Measurements from ENCODE around the gene BUD23. TPM values are rescaled to one million over a fixed set of nuclear protein-coding genes. Genes with fewer than 3 reads are reported as not detected.

Gene BUD23
- total RNA-seq, 1 experiment from 2014 or later, result 91.7 TPM

DNA sequence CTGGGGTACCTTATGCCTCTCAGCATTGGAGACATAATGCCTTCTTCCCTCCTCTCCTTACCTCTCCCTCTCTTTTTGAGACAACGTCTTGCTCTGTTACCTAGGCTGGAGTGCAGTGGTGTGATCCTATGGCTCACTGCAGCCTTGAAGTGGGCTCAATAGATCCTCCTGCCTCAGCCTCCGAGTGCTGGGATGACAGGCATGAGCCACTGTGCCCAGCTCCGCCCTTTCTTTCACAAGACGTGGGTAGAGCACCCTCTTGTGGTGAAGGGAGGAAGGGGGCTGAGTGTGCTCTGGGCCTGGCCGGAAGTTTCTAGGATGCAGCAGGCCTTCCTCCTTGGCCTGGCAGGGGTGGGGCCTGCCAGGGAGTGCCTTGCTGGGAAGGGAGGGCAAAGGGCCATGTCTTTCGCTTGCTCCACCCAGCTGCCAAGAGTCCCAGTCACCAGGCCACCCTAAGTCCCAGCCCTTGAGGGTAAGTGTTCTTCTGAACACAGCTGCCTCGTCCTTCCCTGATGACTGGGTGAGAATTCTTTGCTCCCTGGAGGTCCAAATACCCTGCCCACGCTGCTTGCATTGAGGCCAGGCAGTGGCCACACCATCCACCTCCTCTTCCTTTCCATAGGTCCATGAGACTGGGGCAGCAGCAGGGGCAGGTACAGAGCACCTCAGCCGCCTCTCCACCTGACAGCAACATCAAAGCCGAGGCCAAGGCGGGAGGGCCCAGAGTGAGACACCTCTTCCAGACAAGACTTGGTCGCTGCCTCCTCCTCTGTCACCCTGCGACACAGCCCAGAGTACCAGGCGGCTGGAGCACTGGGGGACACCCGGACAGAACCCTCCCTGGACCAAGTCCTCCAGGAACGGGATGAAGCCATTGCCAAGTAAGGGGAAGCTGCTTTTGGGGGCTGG, 51.5 kb downstream of the BUD23 start:
- peak; percentile 84 to 95 for DNase-seq

GRCh38 chr7:73735528-73735905, 52.1 kb downstream of the BUD23 start:
- H3K36me3 ChIP-seq, result no peaks in the 10 kb centered on the region; the same call in 1 of the 2 replicates
- no peak overlapping the region for H3K27ac ChIP-seq
- no peaks in the 10 kb centered on the region for H3K9me3 ChIP-seq (replicated peaks)
- no peak for DNase-seq
- no peaks in the 10 kb centered on the region for H3K27me3 ChIP-seq
- H3K4me3 ChIP-seq, result no peak overlapping the region
- H3K4me1 ChIP-seq, result no peaks in the 10 kb centered on the region

More for the DNA sequence above, 51.5 kb downstream of the BUD23 start:
- no peak overlapping the region for H3K4me3 ChIP-seq
- no peaks in the 10 kb centered on the region for H3K9me3 ChIP-seq (replicated peaks)
- H3K36me3 ChIP-seq, result no peaks in the 10 kb centered on the region; the same call in 1 of the 2 replicates
- H3K27me3 ChIP-seq, result no peaks in the 10 kb centered on the region
- no peak overlapping the region for H3K27ac ChIP-seq
- H3K4me1 ChIP-seq, result no peaks in the 10 kb centered on the region

DNA sequence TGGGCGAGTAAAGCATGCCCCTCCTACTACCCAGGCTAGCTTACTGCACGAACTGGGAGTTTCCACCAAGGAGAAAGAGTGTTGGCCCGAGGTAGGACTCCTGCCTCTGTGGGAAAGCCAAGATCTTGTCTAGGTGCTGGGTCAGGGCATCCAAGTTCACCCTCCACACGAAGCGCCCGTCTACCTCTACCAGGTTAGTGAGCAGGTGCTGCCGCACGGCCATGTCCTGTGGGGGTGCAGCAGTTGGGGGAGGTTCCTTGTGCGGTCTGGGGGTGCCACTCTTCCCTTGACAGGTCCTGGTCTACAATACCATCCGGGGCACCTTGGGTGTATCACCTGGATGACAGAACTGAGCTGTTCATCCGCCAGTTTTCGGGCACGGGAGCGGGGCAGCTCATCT, 53.5 kb downstream of the BUD23 start:
- Histone ChIP-seq H3K36me3 (no peaks in the 10 kb centered on the region; the same call in 1 of the 2 replicates), H3K4me1 (peaks cover 4% of the 10 kb centered on the region), H3K27me3 (no peaks in the 10 kb centered on the region), H3K4me3 (no peak overlapping the region), H3K27ac (no peak overlapping the region), H3K9me3 (replicated peaks) (no peaks in the 10 kb centered on the region)
- no peak for DNase-seq

DNA sequence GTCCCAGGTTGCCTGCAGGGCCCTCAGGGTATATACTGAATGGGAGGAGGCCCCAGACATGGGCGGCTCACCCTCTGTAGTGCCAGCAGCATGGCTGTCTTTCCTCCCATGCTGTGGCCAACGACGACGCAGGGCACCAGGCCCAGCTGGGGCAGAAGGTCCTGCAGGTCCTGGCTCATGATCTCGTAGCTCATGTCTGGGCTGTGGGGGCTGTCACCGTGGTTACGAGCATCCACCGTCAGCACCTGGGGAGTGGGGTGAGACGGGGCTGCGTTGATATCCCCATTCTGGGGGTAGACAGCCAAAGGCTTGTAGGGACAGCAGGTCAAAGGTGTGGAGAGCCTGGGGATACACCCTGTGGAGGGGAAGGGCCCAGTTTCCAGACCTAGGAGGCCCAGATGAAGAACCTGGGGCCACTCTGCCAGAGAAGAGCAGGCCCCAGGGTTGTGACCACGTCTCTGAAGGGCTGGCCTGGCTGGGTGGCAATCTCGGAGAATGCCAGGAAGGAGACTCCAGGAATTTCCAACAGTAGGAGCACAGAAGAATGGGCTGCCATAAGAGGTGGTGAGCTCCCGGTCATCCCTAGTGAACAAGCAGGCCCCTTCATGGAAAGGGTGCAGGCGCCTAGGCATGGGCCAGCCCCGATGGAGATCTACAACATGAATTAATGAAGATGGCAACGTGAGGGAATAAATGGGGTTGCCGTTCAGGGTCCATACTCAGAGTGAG, 54.3 kb downstream of the BUD23 start:
- Histone ChIP-seq H3K9me3 (replicated peaks) (no peaks in the 10 kb centered on the region), H3K27ac (no peak overlapping the region)

GRCh38 chr7:73738220-73738611, 54.8 kb downstream of the BUD23 start:
- peaks cover 16% of the 10 kb centered on the region for H3K4me1 ChIP-seq
- no peaks in the 10 kb centered on the region for H3K9me3 ChIP-seq (replicated peaks)
- peak overlapping the region; percentile 94 for H3K4me3 ChIP-seq
- no peaks in the 10 kb centered on the region; the same call in 1 of the 2 replicates for H3K36me3 ChIP-seq
- H3K27ac ChIP-seq, result peak overlapping the region; percentile 74
- 0 out of 2 replicates have a peak, but pooled peaks cover 5% of the 10 kb centered on the region for H3K27me3 ChIP-seq
- peak; percentile 68 to 80 for DNase-seq

More for the DNA sequence above, 54.3 kb downstream of the BUD23 start:
- DNase-seq, result no peak
- H3K4me3 ChIP-seq, result peak overlapping the region; percentile 94
- peaks cover 10% of the 10 kb centered on the region for H3K4me1 ChIP-seq
- H3K27me3 ChIP-seq, result 0 out of 2 replicates have a peak, but pooled peaks cover 2% of the 10 kb centered on the region
- H3K36me3 ChIP-seq, result no peaks in the 10 kb centered on the region; the same call in 1 of the 2 replicates

GRCh38 chr7:73738612-73739386, 55.4 kb downstream of the BUD23 start, which contains the start of gene ABHD11:
Gene ABHD11, minus strand, starts transcription at chr7:73738802. Its CDS starts 32 bp downstream, at chr7:73738770.
- H3K4me1 ChIP-seq, result peaks cover 17% of the 10 kb centered on the region

DNA sequence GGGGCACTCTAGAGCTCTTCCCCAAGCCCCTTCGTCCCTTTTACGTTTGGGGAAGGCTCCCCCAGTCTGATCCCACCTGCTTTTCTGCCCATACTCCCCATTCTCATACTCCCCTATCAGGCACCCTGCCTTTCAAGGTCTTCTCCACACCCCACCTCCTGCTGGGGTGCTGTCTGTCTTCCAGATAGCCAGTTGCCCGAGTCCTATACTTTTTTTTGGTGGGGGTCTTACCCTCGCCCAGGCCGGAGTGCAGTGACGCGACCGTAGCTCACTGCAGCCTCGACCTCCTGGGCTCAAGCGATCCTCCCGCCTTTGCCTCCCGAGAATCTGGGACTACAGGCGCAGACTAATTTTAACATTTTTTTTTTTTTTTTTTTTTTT, 56.0 kb downstream of the BUD23 start:
- no peaks in the 10 kb centered on the region for H3K9me3 ChIP-seq (replicated peaks)
- DNase-seq, result no peak
- H3K4me3 ChIP-seq, result peak overlapping the region; percentile 94
- H3K27ac ChIP-seq, result peak overlapping the region; percentile 9; the same call in 1 of the 2 replicates
- 0 out of 2 replicates have a peak, but pooled peaks cover 5% of the 10 kb centered on the region for H3K27me3 ChIP-seq
- no peaks in the 10 kb centered on the region; the same call in 1 of the 2 replicates for H3K36me3 ChIP-seq
- peaks cover 17% of the 10 kb centered on the region for H3K4me1 ChIP-seq

More at GRCh38 chr7:73738612-73739386, 55.4 kb downstream of the BUD23 start, which contains the start of gene ABHD11:
- Histone ChIP-seq H3K27ac (peak within 1 kb of the TSS; percentile 74), H3K36me3 (no peaks in the 10 kb centered on the region; the same call in 1 of the 2 replicates), H3K9me3 (replicated peaks) (no peaks in the 10 kb centered on the region), H3K27me3 (0 out of 2 replicates have a peak, but pooled peaks cover 5% of the 10 kb centered on the region), H3K4me3 (peak within 1 kb of the TSS; percentile 94)
- peak; percentile 97 to 98 for DNase-seq

GRCh38 chr7:73740212-73740611, 56.8 kb downstream of the BUD23 start:
- no peaks in the 10 kb centered on the region for H3K9me3 ChIP-seq (replicated peaks)
- H3K27me3 ChIP-seq, result peaks cover 5% of the 10 kb centered on the region; the same call in 1 of the 2 replicates
- DNase-seq, result no peak
- no peak overlapping the region for H3K4me3 ChIP-seq
- peaks cover 17% of the 10 kb centered on the region for H3K4me1 ChIP-seq
- H3K27ac ChIP-seq, result no peak overlapping the region
- no peaks in the 10 kb centered on the region; the same call in 1 of the 2 replicates for H3K36me3 ChIP-seq

GRCh38 chr7:73740771-73741170, 57.4 kb downstream of the BUD23 start:
- peaks cover 5% of the 10 kb centered on the region; the same call in 1 of the 2 replicates for H3K27me3 ChIP-seq
- H3K9me3 ChIP-seq (replicated peaks), result no peaks in the 10 kb centered on the region
- peaks cover 17% of the 10 kb centered on the region for H3K4me1 ChIP-seq
- H3K4me3 ChIP-seq, result no peak overlapping the region
- no peak overlapping the region for H3K27ac ChIP-seq
- no peaks in the 10 kb centered on the region; the same call in 1 of the 2 replicates for H3K36me3 ChIP-seq
- no peak for DNase-seq

- H3K4me3 ChIP-seq, result no peak overlapping the region
- H3K27me3 ChIP-seq, result peaks cover 5% of the 10 kb centered on the region; the same call in 1 of the 2 replicates
- H3K9me3 ChIP-seq (replicated peaks), result no peaks in the 10 kb centered on the region
- DNase-seq, result peak in 1 of 2 experiments; percentile 50
- H3K36me3 ChIP-seq, result no peaks in the 10 kb centered on the region
- no peak overlapping the region for H3K27ac ChIP-seq
- peaks cover 17% of the 10 kb centered on the region for H3K4me1 ChIP-seq
Measured at GRCh38 chr7:73741600-73741999, 58.2 kb downstream of the BUD23 start.

GRCh38 chr7:73742338-73742752, 58.9 kb downstream of the BUD23 start:
- Histone ChIP-seq H3K9me3 (replicated peaks) (no peaks in the 10 kb centered on the region), H3K27me3 (peaks cover 5% of the 10 kb centered on the region; the same call in 1 of the 2 replicates), H3K4me3 (no peak overlapping the region), H3K4me1 (peaks cover 17% of the 10 kb centered on the region), H3K27ac (no peak overlapping the region), H3K36me3 (no peaks in the 10 kb centered on the region)
- DNase-seq, result no peak

DNA sequence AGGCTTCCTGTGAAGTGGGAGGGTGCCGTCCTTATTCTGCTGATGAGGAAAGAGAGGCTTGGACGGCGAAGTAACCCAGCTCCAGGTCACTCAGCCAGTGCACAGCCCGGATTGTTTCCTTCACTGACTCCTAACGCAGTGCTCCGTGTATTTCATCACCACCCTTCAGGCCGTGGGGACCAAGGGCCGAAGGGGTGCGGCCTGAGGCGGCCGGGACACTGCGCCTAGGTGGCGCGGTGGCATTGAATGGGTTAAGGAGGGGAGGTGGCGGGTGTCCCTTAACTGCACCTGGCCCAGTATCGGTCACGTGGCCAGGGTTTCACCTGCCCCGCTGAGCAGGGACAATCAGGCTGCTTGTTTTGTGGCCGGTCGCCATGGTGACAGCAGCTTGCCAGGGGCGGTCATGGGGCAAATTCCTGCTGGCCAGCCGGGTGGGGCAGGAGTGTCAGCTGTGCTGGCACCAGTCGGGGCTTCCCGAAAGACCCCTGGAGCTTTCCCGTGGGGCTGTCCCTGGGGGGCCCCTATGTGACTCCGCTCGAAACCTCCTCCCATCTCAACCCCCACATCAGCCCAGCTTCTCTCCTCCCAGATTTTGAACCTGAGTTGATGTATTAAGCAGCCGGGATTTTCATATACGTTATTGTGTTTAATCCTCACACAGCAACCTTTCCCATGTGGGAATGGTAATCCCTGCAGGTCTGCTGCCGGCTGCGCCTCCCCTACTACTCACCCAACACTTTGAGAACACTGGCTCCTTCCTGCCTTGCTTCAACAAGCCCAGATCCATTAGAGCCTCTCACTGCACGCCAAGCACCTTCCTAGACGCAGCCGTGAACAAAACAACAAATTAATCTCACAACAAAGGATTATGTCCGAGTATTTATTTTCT, 59.6 kb downstream of the BUD23 start:
- no peak overlapping the region for H3K27ac ChIP-seq
- DNase-seq, result peak; percentile 55 to 63
- H3K9me3 ChIP-seq (replicated peaks), result no peaks in the 10 kb centered on the region
- H3K36me3 ChIP-seq, result no peaks in the 10 kb centered on the region
- peaks cover 5% of the 10 kb centered on the region; the same call in 1 of the 2 replicates for H3K27me3 ChIP-seq
- H3K4me3 ChIP-seq, result no peak overlapping the region
- peaks cover 17% of the 10 kb centered on the region for H3K4me1 ChIP-seq

GRCh38 chr7:73746378-73746777, 63.0 kb downstream of the BUD23 start:
- H3K4me3 ChIP-seq, result no peak overlapping the region
- H3K4me1 ChIP-seq, result peaks cover 17% of the 10 kb centered on the region
- no peaks in the 10 kb centered on the region for H3K9me3 ChIP-seq (replicated peaks)
- peaks cover 5% of the 10 kb centered on the region; the same call in 1 of the 2 replicates for H3K27me3 ChIP-seq
- no peaks in the 10 kb centered on the region for H3K36me3 ChIP-seq
- DNase-seq, result no peak
- no peak overlapping the region for H3K27ac ChIP-seq
